HG02981 (cell line): ENCODE results near the gene SMG5.

Experiments
- ATAC-seq: cut with Tn5 transposase; IDR thresholded peaks from one replicate; pipeline ENCODE4 v1.9.1; 2021; ENCODE audit warnings: mild to moderate bottlenecking, moderate library complexity; ENCODE audit not compliant: unreplicated experiment

Gene SMG5

GRCh38 chr1:156283521-156283920 is 896 bp upstream of the SMG5 start:
- ATAC-seq, result no peak

GRCh38 chr1:156281693-156282478 is 739 bp downstream of the SMG5 start:
- peak; percentile 3 for ATAC-seq

GRCh38 chr1:156281281-156281680 is 1.3 kb downstream of the SMG5 start:
- ATAC-seq, result peak; percentile 37

- no peak for ATAC-seq
Measured at GRCh38 chr1:156279837-156280236, 2.8 kb downstream of the SMG5 start.

GRCh38 chr1:156276966-156277381 is 5.7 kb downstream of the SMG5 start:
- no peak for ATAC-seq

- no peak for ATAC-seq
Measured at GRCh38 chr1:156276532-156276931, 6.1 kb downstream of the SMG5 start.

- ATAC-seq, result no peak
Measured at GRCh38 chr1:156270314-156270713, 12.3 kb downstream of the SMG5 start.

- no peak for ATAC-seq
Measured at GRCh38 chr1:156268336-156268735, 14.3 kb downstream of the SMG5 start.

GRCh38 chr1:156266051-156266450 is 16.6 kb downstream of the SMG5 start:
- no peak for ATAC-seq

- ATAC-seq, result no peak
Measured at GRCh38 chr1:156263288-156263655, 19.4 kb downstream of the SMG5 start.

GRCh38 chr1:156262461-156263287 is 20.0 kb downstream of the SMG5 start:
- no peak for ATAC-seq

- no peak for ATAC-seq
Measured at GRCh38 chr1:156260896-156261295, 21.7 kb downstream of the SMG5 start.

GRCh38 chr1:156259805-156260204 is 22.8 kb downstream of the SMG5 start:
- no peak for ATAC-seq

- no peak for ATAC-seq
Measured at GRCh38 chr1:156258859-156259258, 23.8 kb downstream of the SMG5 start.

- ATAC-seq, result no peak
Measured at GRCh38 chr1:156257711-156258110, 24.9 kb downstream of the SMG5 start.

GRCh38 chr1:156253634-156254033 is 29.0 kb downstream of the SMG5 start:
- no peak for ATAC-seq

- ATAC-seq, result no peak
Measured at GRCh38 chr1:156251527-156251926, 31.1 kb downstream of the SMG5 start.

- no peak for ATAC-seq
Measured at GRCh38 chr1:156249593-156249992, 33.0 kb downstream of the SMG5 start.

GRCh38 chr1:156248323-156248683 is 34.3 kb downstream of the SMG5 start:
- no peak for ATAC-seq

- no peak for ATAC-seq
Measured at GRCh38 chr1:156247460-156248322, 34.9 kb downstream of the SMG5 start, which contains the start of gene PAQR6. PAQR6 (minus strand) TSS chr1:156248056; CDS start chr1:156246731, 1,325 bp downstream.

GRCh38 chr1:156246781-156247459 is 35.7 kb downstream of the SMG5 start:
- ATAC-seq, result no peak
